GM12878 (cell line): ENCODE data around the gene PPAN. TPM values are rescaled to one million over a fixed set of nuclear protein-coding genes. Genes with fewer than 3 reads are reported as not detected.
A peak's percentile ranks its signal among the peaks of the same experiment; 100 is the strongest.

Experiments
- ATF7 ChIP-seq: fragments of 450-650 bp; IDR thresholded peaks from 2 replicates; pipeline ENCODE4 v1.6.1; 2016; ENCODE audit warnings: low read depth, mild to moderate bottlenecking
- CBX5 ChIP-seq: sonication (generic); IDR thresholded peaks from 2 replicates; pipeline ENCODE4 v1.6.1; 2016; ENCODE audit warnings: low read depth, moderate library complexity, mild to moderate bottlenecking, inconsistent platforms
- CEBPB ChIP-seq, 2 experiments: fragments of 150-350 bp in 1 of 2; IDR thresholded peaks; 2 replicates each; pipeline ENCODE4 v1.6.1; 2012 to 2014; ENCODE audit warnings: low read depth in 2 of 2, low read length in 2 of 2, borderline replicate concordance in 1 of 2, inconsistent platforms in 1 of 2
- CHD2 ChIP-seq: IDR thresholded peaks from 2 replicates; pipeline ENCODE4 v1.6.1; 2011; ENCODE audit warnings: low read depth, low read length, improper control_type of control experiment, borderline replicate concordance
- DPF2 ChIP-seq: fragments of 450-650 bp; IDR thresholded peaks from 2 replicates; pipeline ENCODE4 v1.6.1; 2017; ENCODE audit warnings: mild to moderate bottlenecking
- FOS ChIP-seq: IDR thresholded peaks from 3 replicates; pipeline ENCODE4 v1.6.1; 2011; ENCODE audit warnings: borderline replicate concordance; ENCODE audit not compliant: insufficient read length; ENCODE audit errors: extremely low read depth
- FOXK2 ChIP-seq: fragments of 450-650 bp; IDR thresholded peaks from 2 replicates; pipeline ENCODE4 v1.6.1; 2017; ENCODE audit warnings: mild to moderate bottlenecking, moderate library complexity
- FOXM1 ChIP-seq: IDR thresholded peaks from 2 replicates; pipeline ENCODE4 v1.6.1; 2012; ENCODE audit warnings: low read depth, mild to moderate bottlenecking, inconsistent platforms, low read length, moderate library complexity
- HDAC2 ChIP-seq: fragments of 200-600 bp; sonication (generic); IDR thresholded peaks from 2 replicates; pipeline ENCODE4 v1.6.1; 2017
- IKZF1 ChIP-seq: fragments of 450-650 bp; conservative IDR thresholded peaks from 2 replicates; pipeline ENCODE4 v1.6.1; 2017; ENCODE audit warnings: antibody characterized with exemption, mild to moderate bottlenecking
- MEF2A ChIP-seq: IDR thresholded peaks from 2 replicates; pipeline ENCODE4 v1.6.1; 2011; ENCODE audit warnings: low read depth, mild to moderate bottlenecking, low read length, moderate library complexity; ENCODE audit not compliant: insufficient read depth
- MEF2B ChIP-seq: fragments of 450-650 bp; IDR thresholded peaks from 2 replicates; pipeline ENCODE4 v1.6.1; 2018; ENCODE audit warnings: mild to moderate bottlenecking, moderate library complexity; ENCODE audit not compliant: partially characterized antibody, poor library complexity, severe bottlenecking
- MTA3 ChIP-seq: IDR thresholded peaks from 2 replicates; pipeline ENCODE4 v1.6.1; 2012; ENCODE audit warnings: low read length, inconsistent platforms, borderline replicate concordance
- MXI1 ChIP-seq: fragments of 150-350 bp; IDR thresholded peaks from 2 replicates; pipeline ENCODE4 v1.6.1; 2011; ENCODE audit warnings: low read depth, mild to moderate bottlenecking, inconsistent platforms, low read length, improper control_type of control experiment
- NR2C2 ChIP-seq: IDR thresholded peaks from 2 replicates; pipeline ENCODE4 v1.6.1; 2011; ENCODE audit warnings: borderline replicate concordance, low read depth; ENCODE audit not compliant: control insufficient read depth, insufficient read length
- PAX5 ChIP-seq: IDR thresholded peaks from 2 replicates; pipeline ENCODE4 v1.6.1; 2011; ENCODE audit warnings: low read depth, low read length, borderline replicate concordance
- RAD51 ChIP-seq: fragments of 450-650 bp; IDR thresholded peaks from 2 replicates; pipeline ENCODE4 v1.6.1; 2016; ENCODE audit warnings: moderate library complexity, mild to moderate bottlenecking, inconsistent platforms
- RCOR1 ChIP-seq: conservative IDR thresholded peaks from 2 replicates; pipeline ENCODE4 v1.6.1; 2012; ENCODE audit warnings: low read depth, low read length, improper control_type of control experiment
- SMARCA5 ChIP-seq: fragments of 450-650 bp; IDR thresholded peaks from 2 replicates; pipeline ENCODE4 v1.6.1; 2017; ENCODE audit warnings: mild to moderate bottlenecking
- SREBF2 ChIP-seq: IDR thresholded peaks from 2 replicates; pipeline ENCODE4 v1.6.1; 2012; ENCODE audit warnings: mild to moderate bottlenecking, low read length
- TAF1 ChIP-seq: IDR thresholded peaks from 2 replicates; pipeline ENCODE4 v1.6.1; 2011; ENCODE audit warnings: mild to moderate bottlenecking, low read depth, low read length, borderline replicate concordance
- TCF7 ChIP-seq: IDR thresholded peaks from 2 replicates; pipeline ENCODE4 v1.6.1; 2014; ENCODE audit warnings: antibody characterized with exemption, borderline replicate concordance
- ZBED1 ChIP-seq: IDR thresholded peaks from 2 replicates; pipeline ENCODE4 v1.6.1; 2016; ENCODE audit warnings: borderline replicate concordance
- ZNF217 ChIP-seq: fragments of 450-650 bp; IDR thresholded peaks from 2 replicates; pipeline ENCODE4 v1.6.1; 2017; ENCODE audit warnings: antibody characterized with exemption, mild to moderate bottlenecking
- ZNF24 ChIP-seq: fragments of 450-650 bp; IDR thresholded peaks from 2 replicates; pipeline ENCODE4 v1.6.1; 2017; ENCODE audit warnings: antibody characterized with exemption, mild to moderate bottlenecking
- polyA plus RNA-seq, 11 experiments: library from polyadenylated mRNA; depleted of rRNA in 4 of 11; unstranded in 6 of 11; stranded (reverse) in 5 of 11; fragments of >200 nt; fragmentation: Nextera tagmentation in 4 of 11; fragmentation: Illumina TruSeq in 1 of 11; extraction: Ambion mirVana in 4 of 11; extraction: Trizol in 1 of 11; gene quantifications; 1 replicate in 1 of 11; 2 replicates in 10 of 11; pipeline versions ENCODE4 v1.2.1 to v1.2.3, GENCODE V29; 2011 to 2016; ENCODE audit warnings: inconsistent platforms in 2 of 11, missing spikeins in 2 of 11, low read depth in 1 of 11
- total RNA-seq, 4 experiments: library from RNA; depleted of rRNA in 3 of 4; stranded (reverse); fragments of >200 nt in 3 of 4; fragmentation: Illumina TruSeq in 1 of 4; extraction: Trizol in 1 of 4; gene quantifications; 2 replicates each; pipeline versions ENCODE4 v1.2.1 to v1.2.3, GENCODE V29; 2013 to 2021
- TF ChIP-seq, protein P1 (sequence below): IDR thresholded peaks from 2 replicates; pipeline ENCODE4 v1.6.1; 2012; ENCODE audit warnings: low read length, inconsistent platforms
- TF ChIP-seq, protein P2 (sequence below): fragments of 450-650 bp; formaldehyde crosslinking; IDR thresholded peaks from 2 replicates; pipeline ENCODE4 v1.5.0; 2022; ENCODE audit warnings: mild to moderate bottlenecking, missing genetic modification characterization
- TF ChIP-seq, protein P3 (sequence below): fragments of 450-650 bp; IDR thresholded peaks from 2 replicates; pipeline ENCODE4 v1.6.1; 2016; ENCODE audit warnings: mild to moderate bottlenecking

Gene PPAN
- total and polyA plus RNA-seq, 10 of the 15 experiments (the other 5 are each of a cell fraction or from before 2014, with no cell fraction given), result 2.1 to 171 (median 108) TPM

DNA sequence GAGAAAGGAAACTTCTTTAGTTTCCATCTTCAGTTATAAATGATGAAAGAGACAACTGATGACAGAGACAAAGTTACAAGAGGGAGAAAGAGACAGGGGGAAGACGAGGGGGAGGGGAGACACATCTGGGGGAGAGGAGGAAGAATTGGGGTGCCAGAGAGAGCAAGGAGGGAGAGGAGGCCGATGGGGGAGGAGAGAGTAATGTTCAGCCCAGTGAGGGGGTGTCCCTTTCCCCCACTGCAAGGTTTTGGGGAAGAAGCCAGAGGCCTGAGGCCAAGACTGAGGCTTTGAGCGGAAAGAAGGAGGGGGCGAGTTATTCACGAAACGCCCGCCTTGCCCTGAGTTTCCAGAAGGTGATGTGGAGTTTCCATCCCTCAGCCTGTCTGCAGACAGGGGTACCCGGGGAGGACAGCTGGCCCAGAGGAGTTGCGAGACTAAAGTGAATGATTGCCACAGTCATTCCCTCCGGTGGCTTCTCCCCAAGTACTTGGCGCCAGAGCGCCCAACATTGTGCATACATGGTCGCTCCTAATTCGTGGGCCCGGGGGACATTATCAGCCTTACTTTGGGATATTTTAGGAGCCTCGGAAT lies 558 bp upstream of the PPAN start (continued):
- peak; percentile 23; the same call in 1 of the 2 replicates for TF ChIP-seq TAF1
- TF ChIP-seq FOXK2, result no peak
- TF ChIP-seq ZBED1, result peak; percentile 14; the same call in 1 of the 2 replicates
- no peak for TF ChIP-seq CEBPB (IDR thresholded peaks at IDR 0.05; ENCODE audit: borderline replicate concordance in 1 of 2, low read depth in 2 of 2, low read length in 2 of 2)
- peak; percentile 96 for TF ChIP-seq ZNF217
- peak; percentile 80 for TF ChIP-seq ATF7
- peak; percentile 92 for TF ChIP-seq SMARCA5
- peak; percentile 95 for TF ChIP-seq IKZF1
- TF ChIP-seq TCF7, result no peak
- TF ChIP-seq SREBF2, result no peak
- peak; percentile 41; the same call in 1 of the 2 replicates for TF ChIP-seq MEF2A
- no peak for TF ChIP-seq MXI1
- no peak for TF ChIP-seq NR2C2
- TF ChIP-seq CHD2, result peak; percentile 74; the same call in 1 of the 2 replicates
- TF ChIP-seq FOXM1, result peak; percentile 55; the same call in 1 of the 2 replicates
- TF ChIP-seq ZNF24, result peak; percentile 80
- TF ChIP-seq, protein P1, sequence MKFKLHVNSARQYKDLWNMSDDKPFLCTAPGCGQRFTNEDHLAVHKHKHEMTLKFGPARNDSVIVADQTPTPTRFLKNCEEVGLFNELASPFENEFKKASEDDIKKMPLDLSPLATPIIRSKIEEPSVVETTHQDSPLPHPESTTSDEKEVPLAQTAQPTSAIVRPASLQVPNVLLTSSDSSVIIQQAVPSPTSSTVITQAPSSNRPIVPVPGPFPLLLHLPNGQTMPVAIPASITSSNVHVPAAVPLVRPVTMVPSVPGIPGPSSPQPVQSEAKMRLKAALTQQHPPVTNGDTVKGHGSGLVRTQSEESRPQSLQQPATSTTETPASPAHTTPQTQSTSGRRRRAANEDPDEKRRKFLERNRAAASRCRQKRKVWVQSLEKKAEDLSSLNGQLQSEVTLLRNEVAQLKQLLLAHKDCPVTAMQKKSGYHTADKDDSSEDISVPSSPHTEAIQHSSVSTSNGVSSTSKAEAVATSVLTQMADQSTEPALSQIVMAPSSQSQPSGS, result peak; percentile 45; the same call in 1 of the 2 replicates
- TF ChIP-seq PAX5, result peak; percentile 67; the same call in 1 of the 2 replicates
- TF ChIP-seq CBX5, result peak; percentile 45; the same call in 1 of the 2 replicates
- TF ChIP-seq, protein P2, sequence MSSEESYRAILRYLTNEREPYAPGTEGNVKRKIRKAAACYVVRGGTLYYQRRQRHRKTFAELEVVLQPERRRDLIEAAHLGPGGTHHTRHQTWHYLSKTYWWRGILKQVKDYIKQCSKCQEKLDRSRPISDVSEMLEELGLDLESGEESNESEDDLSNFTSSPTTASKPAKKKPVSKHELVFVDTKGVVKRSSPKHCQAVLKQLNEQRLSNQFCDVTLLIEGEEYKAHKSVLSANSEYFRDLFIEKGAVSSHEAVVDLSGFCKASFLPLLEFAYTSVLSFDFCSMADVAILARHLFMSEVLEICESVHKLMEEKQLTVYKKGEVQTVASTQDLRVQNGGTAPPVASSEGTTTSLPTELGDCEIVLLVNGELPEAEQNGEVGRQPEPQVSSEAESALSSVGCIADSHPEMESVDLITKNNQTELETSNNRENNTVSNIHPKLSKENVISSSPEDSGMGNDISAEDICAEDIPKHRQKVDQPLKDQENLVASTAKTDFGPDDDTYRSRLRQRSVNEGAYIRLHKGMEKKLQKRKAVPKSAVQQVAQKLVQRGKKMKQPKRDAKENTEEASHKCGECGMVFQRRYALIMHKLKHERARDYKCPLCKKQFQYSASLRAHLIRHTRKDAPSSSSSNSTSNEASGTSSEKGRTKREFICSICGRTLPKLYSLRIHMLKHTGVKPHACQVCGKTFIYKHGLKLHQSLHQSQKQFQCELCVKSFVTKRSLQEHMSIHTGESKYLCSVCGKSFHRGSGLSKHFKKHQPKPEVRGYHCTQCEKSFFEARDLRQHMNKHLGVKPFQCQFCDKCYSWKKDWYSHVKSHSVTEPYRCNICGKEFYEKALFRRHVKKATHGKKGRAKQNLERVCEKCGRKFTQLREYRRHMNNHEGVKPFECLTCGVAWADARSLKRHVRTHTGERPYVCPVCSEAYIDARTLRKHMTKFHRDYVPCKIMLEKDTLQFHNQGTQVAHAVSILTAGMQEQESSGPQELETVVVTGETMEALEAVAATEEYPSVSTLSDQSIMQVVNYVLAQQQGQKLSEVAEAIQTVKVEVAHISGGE, result no peak
- TF ChIP-seq, protein P3, sequence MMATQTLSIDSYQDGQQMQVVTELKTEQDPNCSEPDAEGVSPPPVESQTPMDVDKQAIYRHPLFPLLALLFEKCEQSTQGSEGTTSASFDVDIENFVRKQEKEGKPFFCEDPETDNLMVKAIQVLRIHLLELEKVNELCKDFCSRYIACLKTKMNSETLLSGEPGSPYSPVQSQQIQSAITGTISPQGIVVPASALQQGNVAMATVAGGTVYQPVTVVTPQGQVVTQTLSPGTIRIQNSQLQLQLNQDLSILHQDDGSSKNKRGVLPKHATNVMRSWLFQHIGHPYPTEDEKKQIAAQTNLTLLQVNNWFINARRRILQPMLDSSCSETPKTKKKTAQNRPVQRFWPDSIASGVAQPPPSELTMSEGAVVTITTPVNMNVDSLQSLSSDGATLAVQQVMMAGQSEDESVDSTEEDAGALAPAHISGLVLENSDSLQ, result peak; percentile 64; the same call in 1 of the 2 replicates
- no peak for TF ChIP-seq MEF2B
- TF ChIP-seq RAD51, result no peak
- TF ChIP-seq FOS, result no peak
- TF ChIP-seq RCOR1, result peak; percentile 55; the same call in 1 of the 2 replicates
- no peak; the same call in none of the 2 replicates for TF ChIP-seq DPF2
- no peak for TF ChIP-seq HDAC2
- no peak for TF ChIP-seq MTA3
